HG02759 (cell line): ENCODE results near the gene TMEM235.
A peak's percentile ranks its signal among the peaks of the same experiment; 100 is the strongest.
"Not testable (repeated sequence)": the region's sequence is repeated elsewhere in the genome, so short reads cannot be mapped to it uniquely, and the experiment has no call there.

ENCODE experiments used
- ATAC-seq: cut with Tn5 transposase; IDR thresholded peaks from one replicate; pipeline ENCODE4 v1.9.1; 2021; ENCODE audit warnings: mild to moderate bottlenecking, moderate library complexity; ENCODE audit not compliant: unreplicated experiment

Gene TMEM235

GRCh38 chr17:78252701-78253635 is 21.5 kb downstream of the TMEM235 start:
- ATAC-seq: no peak

- not testable (repeated sequence) for ATAC-seq
Observed at GRCh38 chr17:78253636-78253945, 22.2 kb downstream of the TMEM235 start.

- peak; percentile 64 for ATAC-seq
Observed at GRCh38 chr17:78253946-78254672, 22.7 kb downstream of the TMEM235 start.

GRCh38 chr17:78255029-78255656 is 23.7 kb downstream of the TMEM235 start:
- no peak for ATAC-seq

GRCh38 chr17:78255953-78256706 is 24.7 kb downstream of the TMEM235 start:
- ATAC-seq: no peak

- ATAC-seq: no peak
Observed at GRCh38 chr17:78256707-78257591, 25.5 kb downstream of the TMEM235 start.

GRCh38 chr17:78257810-78258322 is 26.4 kb downstream of the TMEM235 start:
- ATAC-seq: no peak

- no peak for ATAC-seq
Observed at GRCh38 chr17:78258323-78259191, 27.1 kb downstream of the TMEM235 start.

GRCh38 chr17:78259192-78259554 is 27.7 kb downstream of the TMEM235 start:
- ATAC-seq: no peak

GRCh38 chr17:78263063-78263735 is 31.8 kb downstream of the TMEM235 start:
- no peak for ATAC-seq

GRCh38 chr17:78263736-78264340 is 32.4 kb downstream of the TMEM235 start:
- no peak for ATAC-seq

- ATAC-seq: no peak
Observed at GRCh38 chr17:78264590-78264989, 33.2 kb downstream of the TMEM235 start.

- no peak for ATAC-seq
Observed at GRCh38 chr17:78265121-78265520, 33.7 kb downstream of the TMEM235 start.

- ATAC-seq: no peak
Observed at GRCh38 chr17:78266231-78266631, 34.8 kb downstream of the TMEM235 start.

GRCh38 chr17:78266771-78267170 is 35.3 kb downstream of the TMEM235 start:
- no peak for ATAC-seq

GRCh38 chr17:78267253-78268073 is 36.0 kb downstream of the TMEM235 start:
- ATAC-seq: no peak
